Skin epidermis (tissue), 12 donors: ENCODE measurements around the gene GPANK1.
A peak's percentile ranks its signal among the peaks of the same experiment; 100 is the strongest.

Experiments
- H3K27ac ChIP-seq, 21 experiments: fragments of 200-600 bp; sonication (generic) in 11 of 21; one replicate each; pipeline ENCODE4 v1.5.0; 2020; ENCODE audit warnings: mild to moderate bottlenecking in 3 of 21, inconsistent platforms in 2 of 21, moderate library complexity in 2 of 21
- H3K4me3 ChIP-seq, 7 experiments: fragments of 200-600 bp; sonication (generic) in 2 of 7; one replicate each; pipeline ENCODE4 v1.5.0; 2020; ENCODE audit warnings: inconsistent platforms in 2 of 7, mild to moderate bottlenecking in 2 of 7, moderate library complexity in 1 of 7

Gene GPANK1

DNA sequence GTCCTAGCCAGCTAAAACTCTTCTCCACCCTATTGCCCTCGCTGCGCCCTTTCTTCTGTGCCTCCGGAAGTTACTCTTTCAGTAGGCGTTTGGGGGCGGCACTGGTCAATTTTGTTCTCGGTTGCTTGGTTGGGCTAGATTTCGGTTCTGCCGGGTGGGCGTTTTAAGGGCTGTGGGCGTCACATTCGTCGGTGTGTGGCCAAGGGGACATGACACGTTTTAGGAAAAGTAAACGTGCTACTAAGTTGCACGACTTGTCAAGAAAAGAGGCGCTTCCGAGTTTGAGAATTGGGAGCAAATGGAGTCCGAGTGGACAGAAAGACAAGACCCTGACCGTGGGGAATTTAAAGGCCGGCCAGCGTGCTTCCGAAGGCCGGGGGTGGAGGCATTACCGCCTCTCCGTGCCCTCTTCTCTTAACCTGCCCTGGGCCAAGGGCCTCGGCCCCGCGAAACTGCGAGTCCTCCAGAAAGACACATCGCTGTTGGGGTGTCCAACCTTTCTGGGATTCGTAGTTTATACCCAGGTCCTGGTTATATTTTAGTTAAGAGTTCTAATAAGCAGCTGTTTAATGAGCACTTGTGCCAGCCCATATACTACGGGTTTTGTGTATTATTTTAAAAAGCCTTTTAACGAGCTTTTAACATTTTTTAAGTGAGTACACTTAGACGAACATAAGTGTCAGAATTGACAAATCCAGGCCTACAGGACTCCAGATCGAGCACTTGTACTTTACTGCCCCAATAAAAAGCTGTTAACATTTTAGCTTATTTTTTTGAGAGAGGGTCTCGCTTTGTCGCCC, 11.7 kb downstream of the GPANK1 start:
- Histone ChIP-seq H3K27ac (peak overlapping the region; percentile 81 to 99 (median 96)), H3K4me3 (peak overlapping the region; percentile 37 to 78 (median 60))

DNA sequence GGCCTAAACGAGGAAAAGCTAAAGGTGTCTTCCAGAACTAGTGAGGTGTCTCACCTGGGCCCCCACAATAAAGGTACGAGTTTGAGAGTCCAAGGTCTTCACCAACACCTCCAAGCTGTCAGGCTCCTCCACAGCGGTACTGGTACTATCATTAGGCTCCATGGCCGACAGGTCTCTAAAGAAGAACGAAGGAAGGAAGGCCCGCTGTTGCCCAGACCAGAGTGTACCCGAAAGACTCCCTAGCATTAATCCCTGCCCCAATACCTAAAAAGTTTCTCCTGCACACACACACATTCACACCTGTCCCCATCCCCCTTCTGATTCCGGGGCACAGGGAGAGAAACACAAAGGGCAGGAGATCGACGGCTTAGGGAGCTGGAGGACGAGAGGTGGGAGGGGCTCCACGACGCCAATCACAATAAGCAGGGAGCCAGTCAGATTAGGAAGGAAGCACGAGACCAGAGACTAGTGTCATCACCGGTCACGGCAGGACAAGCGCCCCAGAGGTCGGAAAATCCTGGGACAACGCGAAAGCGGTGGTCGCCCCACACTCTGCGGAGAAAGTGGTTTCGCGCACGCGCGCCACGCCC, 13.1 kb downstream of the GPANK1 start:
- peak overlapping the region; percentile 37 to 78 (median 60) for H3K4me3 ChIP-seq
- H3K27ac ChIP-seq, result peak overlapping the region; percentile 81 to 99 (median 96)

DNA sequence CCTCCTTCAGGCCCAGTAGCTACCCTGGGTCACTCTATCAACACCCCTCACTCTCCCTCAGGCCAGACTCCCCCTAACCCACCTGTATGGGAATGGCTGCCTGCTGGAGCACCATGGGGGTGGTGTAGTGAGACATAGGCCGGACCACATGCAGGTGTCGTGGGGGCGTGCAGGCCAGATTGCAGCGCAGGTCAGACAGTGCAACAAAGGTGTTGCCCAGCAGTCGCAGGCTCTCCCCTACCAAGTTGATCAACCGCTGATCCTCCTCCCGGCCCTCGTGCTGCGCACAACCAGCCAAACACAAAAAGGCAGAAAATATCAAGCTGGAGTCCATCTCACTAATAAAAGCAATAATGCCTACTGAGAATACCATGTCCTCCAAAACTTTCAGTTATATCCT, 19.5 kb downstream of the GPANK1 start:
- H3K27ac ChIP-seq, result no peak overlapping the region

DNA sequence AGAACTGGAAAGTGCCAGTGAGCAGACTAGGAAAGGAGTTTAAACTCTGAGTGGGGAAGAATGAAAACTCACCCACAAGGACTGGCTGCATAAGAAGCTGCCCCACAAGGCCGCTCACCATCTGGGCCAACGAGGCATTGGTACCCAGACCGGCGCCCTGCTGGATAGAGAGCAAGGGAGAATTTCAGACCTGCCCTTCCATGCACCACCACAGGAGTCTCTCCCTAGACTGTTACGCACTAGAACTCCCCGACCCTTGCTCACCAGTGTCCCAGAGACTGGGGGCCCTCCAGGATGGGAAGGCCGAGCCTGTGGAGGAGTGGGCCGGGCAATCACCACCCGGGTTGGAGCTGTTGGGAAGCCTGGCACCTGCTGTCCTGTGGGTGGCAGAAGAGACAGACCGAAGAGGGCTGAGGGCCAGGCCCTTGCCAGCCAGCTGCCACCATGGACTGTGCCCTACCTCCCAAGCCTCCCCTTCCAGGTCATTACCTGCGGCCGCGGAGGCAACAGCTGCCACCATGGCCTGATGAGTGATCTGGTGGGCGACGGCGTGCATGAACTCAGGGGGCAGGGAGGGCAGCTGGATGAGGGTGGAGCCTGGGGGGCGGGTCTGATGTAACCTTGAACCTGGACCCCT, 20.9 kb downstream of the GPANK1 start:
- peak overlapping the region in 1 of 21 experiments; percentile 14 for H3K27ac ChIP-seq
- H3K4me3 ChIP-seq, result no peak overlapping the region

More for the DNA sequence above, 19.5 kb downstream of the GPANK1 start:
- no peak overlapping the region for H3K4me3 ChIP-seq

DNA sequence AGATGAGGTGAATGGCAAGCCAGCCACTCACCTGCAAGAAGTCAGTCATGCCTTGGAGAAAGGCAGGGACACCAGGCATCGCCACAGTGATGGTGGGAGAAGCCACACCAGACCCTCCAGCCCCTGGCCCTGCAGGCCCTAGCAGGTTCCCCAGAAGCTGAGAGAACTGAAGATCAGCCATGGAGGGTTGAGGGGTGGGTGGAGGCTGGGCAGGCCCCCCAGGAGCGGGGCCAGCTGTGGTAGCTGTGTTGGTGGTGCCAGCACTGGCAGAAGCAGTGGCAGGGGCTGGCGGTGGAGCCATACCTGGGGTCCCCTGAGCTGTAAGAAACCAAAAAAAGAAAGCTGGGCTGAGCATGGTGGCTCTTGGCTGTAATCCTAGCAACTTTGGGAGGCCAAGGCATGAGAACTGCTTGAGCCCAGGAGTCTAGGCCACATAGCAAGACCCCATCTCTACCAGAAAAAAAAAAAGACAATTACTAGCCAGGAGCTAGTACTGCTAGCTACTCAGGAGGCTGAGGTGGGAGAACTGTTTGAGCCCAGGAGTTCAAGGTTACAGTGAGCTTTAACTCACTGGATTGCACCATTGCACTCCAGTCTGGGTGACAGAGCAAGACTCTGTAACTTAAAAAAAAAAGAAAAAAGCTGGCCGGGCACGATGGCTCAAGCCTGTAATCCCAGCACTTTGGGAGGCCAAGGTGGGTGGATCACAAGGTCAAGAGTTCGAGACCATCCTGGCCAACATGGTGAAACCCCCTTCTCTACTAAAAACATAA, 21.8 kb downstream of the GPANK1 start:
- H3K4me3 ChIP-seq, result no peak overlapping the region
- H3K27ac ChIP-seq, result no peak overlapping the region

DNA sequence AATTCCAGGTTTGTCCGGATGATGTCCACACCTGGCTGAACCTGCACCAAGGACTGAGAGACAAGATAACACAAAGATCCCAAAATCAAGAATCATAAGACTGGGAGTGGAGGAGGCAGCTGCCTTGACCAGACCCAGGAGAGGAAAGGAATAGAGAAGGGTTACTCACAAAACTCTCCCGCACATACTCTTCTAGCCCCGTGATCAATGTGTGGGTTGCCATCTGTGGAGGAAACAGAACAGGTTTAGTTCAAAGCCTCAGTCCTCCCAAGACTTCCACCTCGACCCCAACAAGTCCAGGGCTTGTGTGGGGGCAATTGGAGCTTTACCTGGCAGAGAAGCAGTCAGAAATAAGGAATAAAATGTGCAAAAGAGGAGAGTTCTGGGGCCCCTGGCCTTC, 23.4 kb downstream of the GPANK1 start:
- Histone ChIP-seq H3K4me3 (no peak overlapping the region), H3K27ac (no peak overlapping the region)

DNA sequence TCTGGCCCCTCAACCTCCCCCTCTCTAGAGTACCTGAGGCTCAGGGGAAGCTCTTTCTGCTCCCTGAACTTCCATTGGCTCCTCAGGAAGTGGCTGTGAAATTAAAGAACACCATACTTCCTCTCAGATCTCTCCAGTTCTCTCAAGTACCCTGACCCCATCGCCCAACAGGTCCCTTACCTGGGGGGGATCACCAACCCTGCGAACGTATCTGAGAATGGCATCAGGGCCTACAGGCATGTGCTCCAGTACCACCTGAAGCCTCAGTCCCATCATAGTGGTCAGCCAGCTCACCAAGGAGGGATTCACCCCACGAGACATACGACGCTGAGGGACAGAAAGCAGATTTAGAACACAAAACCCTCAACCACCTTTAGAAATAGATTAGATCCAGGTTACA, 24.2 kb downstream of the GPANK1 start:
- peak overlapping the region in 1 of 21 experiments; percentile 5 for H3K27ac ChIP-seq
- H3K4me3 ChIP-seq, result no peak overlapping the region

DNA sequence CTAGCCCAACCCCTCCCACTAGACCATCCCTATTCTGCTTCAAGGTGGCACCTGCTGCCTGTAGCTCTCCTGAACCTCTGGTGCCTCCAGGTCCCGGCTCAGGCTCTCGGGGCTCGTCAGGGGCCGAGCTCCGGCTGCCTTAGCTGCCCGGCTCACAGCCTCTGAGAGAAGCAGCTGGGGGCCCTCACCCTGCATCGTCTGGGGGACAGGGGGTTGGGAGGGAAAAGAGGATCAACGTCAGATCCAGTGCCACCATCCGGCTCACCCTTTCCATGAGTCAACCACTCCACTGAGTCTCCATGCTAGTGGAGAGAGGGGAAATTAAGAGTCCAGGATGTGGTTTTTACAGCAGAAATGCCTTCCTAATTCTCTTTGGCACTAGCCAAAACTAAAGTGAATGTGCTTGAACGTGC, 25.3 kb downstream of the GPANK1 start:
- H3K4me3 ChIP-seq, result no peak overlapping the region
- peak overlapping the region in 2 of 21 experiments; percentile 5 to 30 for H3K27ac ChIP-seq

DNA sequence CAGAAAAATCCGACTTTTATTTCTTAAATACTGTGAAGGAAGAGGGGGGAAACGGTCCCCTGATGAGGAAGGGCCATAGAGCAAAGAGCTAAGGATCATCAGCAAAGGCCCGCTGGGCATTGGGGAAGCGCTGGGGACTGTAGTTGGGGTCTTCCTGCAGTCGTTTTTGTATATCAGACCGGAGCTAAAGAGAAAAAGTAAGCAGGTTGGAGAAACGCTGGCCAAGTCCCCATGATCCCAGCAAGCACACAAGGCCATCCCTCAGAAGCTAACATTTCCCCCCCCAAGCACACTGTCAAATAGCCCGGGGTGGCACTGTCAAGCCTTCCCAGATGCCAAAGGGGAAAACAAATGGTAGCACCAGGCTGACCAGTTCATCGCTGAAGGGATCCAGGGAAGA, 25.8 kb downstream of the GPANK1 start:
- no peak overlapping the region for H3K27ac ChIP-seq
- no peak overlapping the region for H3K4me3 ChIP-seq

DNA sequence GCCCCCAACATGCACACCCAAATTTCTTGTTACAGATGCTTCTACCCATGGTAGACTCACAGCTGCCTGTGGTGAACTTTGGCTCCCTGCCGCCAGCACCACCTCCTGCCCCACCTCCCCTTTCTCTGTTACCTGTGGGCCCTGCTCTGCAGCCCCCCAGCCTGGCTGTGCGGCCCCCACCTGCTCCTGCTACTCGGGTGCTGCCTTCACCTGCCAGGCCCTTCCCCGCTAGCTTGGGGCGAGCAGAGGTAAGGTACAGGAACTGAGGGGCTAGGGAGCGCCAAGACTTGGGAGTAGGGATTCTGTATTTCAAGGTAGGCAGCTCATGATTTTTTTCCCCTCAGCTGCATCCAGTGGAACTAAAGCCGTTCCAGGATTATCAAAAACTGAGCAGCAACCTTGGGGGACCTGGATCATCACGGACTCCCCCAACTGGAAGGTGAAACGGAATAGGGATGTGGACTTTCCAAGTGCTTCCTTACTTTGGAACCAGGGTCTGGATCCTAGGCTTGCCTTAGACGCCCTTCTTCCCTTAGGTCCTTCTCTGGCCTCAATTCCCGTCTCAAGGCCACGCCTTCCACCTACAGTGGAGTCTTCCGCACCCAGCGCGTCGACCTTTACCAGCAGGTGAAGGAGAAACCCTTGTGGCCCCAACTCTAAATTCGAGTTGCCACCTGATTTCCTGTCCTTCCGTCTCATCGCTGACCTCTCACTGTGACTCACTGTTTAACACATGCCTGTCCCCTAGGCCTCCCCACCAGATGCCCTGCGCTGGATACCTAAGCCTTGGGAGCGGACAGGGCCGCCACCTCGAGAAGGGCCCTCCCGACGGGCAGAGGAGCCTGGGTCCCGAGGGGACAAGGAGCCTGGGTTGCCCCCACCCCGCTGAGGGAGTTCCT, 27.9 kb downstream of the GPANK1 start:
- no peak overlapping the region for H3K4me3 ChIP-seq
- H3K27ac ChIP-seq, result no peak overlapping the region

DNA sequence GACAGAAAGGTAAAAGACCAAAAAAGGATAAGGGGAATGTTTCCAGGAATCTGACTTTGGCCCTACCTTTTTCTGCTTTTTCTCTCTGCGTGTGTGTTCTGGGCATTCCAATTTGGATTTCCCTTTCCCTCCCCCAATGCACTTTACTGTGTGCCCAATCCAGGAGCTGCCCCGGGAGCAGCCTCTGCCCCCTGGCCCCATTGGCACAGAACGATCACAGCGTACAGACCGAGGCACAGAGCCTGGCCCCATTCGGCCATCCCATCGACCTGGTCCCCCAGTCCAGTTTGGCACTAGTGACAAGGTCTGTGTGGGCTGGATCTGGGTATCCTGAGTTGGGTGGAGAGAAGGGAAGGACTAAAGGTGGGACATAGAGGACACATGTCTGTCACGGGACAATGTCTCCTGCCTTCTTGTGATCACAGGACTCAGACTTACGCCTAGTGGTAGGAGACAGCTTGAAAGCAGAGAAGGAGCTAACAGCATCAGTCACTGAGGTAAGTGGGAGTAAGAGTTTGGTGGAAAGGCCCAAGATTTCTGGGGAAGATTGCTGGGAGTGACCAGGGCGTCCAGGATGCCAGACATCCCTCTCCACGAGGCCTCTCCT, 29.7 kb downstream of the GPANK1 start:
- no peak overlapping the region for H3K27ac ChIP-seq
- H3K4me3 ChIP-seq, result no peak overlapping the region

DNA sequence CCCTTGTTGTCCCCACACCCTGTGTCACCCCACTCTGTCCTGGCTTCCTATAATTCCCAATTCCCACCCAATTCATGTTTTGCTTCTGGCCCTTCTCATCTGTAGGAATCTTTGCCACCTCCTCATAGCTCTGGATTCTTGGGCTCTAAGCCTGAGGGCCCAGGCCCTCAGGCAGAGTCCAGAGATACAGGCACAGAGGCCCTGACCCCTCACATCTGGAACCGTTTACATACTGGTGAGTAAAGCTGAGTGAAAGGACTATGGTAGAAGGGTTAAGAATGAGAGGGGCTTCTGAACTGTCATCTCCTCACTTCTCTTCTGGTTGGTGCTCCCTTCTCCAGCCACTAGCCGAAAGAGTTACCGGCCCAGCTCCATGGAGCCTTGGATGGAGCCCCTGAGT, 30.7 kb downstream of the GPANK1 start:
- H3K4me3 ChIP-seq, result no peak overlapping the region
- H3K27ac ChIP-seq, result no peak overlapping the region

DNA sequence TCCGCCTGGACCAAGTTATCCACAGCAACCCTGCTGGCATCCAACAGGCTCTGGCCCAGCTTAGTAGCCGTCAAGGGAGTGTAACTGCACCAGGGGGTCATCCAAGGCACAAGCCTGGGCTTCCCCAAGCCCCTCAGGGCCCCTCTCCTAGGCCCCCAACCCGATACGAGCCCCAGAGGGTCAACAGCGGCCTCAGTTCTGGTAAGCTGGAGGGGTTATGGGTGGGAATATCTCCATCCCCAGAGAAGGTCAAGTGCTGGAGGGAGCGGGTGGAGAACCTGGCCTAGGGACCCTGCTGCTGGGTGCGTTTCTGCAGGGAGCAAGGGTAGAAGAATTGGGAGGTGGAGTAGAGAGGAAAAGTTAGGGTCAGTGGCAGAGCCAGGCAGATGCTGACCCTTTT, 31.4 kb downstream of the GPANK1 start:
- H3K27ac ChIP-seq, result peak overlapping the region in 2 of 21 experiments; percentile 14 to 23

DNA sequence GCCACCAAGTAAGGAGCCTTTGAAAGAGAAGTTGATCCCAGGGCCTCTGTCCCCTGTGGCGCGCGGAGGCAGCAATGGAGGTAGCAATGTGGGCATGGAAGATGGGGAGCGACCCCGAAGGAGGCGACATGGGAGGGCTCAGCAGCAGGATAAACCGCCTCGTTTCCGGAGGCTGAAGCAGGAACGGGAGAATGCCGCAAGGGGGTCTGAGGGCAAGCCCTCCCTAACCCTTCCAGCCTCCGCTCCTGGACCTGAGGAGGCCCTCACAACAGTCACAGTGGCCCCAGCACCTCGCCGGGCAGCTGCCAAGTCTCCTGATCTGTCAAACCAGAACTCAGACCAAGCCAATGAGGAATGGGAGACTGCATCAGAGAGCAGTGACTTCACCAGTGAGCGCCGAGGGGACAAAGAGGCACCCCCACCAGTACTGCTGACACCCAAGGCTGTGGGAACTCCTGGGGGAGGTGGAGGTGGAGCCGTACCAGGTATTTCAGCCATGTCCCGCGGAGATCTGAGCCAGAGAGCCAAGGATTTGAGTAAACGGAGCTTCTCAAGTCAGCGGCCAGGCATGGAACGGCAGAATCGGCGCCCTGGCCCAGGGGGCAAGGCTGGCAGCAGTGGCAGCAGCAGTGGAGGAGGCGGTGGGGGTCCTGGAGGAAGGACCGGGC, 32.4 kb downstream of the GPANK1 start:
- H3K27ac ChIP-seq, result peak overlapping the region in 3 of 21 experiments; percentile 3 to 8 (median 8)

More for the DNA sequence above, 31.4 kb downstream of the GPANK1 start:
- no peak overlapping the region for H3K4me3 ChIP-seq

DNA sequence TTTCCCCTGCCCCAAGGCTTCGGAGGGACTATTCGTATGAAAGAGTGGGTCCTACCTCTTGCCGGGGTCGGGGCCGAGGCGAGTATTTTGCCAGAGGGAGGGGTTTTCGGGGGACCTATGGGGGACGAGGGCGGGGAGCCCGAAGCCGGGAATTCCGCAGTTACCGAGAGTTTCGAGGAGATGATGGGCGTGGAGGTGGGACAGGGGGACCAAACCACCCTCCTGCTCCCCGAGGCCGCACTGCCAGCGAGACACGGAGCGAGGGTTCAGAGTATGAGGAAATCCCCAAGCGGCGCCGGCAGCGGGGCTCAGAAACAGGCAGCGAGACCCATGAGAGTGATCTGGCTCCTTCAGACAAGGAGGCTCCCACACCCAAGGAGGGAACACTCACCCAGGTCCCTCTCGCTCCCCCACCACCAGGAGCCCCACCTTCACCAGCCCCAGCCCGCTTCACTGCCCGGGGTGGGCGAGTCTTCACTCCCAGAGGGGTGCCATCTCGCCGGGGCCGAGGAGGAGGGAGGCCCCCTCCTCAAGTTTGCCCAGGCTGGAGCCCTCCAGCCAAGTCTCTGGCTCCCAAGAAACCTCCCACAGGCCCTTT, 33.0 kb downstream of the GPANK1 start:
- H3K27ac ChIP-seq, result peak overlapping the region in 2 of 21 experiments; percentile 3
- H3K4me3 ChIP-seq, result no peak overlapping the region

More for the DNA sequence above, 32.4 kb downstream of the GPANK1 start:
- H3K4me3 ChIP-seq, result no peak overlapping the region

DNA sequence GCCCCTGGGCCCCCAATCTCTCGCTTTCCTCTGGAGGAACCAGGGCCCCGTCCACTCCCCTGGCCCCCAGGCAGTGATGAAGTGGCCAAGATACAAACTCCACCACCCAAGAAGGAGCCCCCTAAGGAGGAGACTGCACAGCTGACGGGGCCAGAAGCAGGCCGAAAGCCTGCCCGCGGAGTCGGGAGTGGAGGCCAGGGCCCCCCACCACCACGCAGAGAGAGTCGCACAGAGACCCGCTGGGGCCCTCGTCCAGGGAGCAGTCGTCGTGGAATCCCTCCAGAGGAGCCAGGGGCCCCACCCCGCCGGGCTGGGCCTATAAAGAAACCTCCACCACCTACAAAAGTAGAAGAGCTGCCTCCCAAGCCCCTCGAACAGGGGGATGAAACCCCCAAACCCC, 33.6 kb downstream of the GPANK1 start:
- H3K4me3 ChIP-seq, result no peak overlapping the region
- H3K27ac ChIP-seq, result no peak overlapping the region

DNA sequence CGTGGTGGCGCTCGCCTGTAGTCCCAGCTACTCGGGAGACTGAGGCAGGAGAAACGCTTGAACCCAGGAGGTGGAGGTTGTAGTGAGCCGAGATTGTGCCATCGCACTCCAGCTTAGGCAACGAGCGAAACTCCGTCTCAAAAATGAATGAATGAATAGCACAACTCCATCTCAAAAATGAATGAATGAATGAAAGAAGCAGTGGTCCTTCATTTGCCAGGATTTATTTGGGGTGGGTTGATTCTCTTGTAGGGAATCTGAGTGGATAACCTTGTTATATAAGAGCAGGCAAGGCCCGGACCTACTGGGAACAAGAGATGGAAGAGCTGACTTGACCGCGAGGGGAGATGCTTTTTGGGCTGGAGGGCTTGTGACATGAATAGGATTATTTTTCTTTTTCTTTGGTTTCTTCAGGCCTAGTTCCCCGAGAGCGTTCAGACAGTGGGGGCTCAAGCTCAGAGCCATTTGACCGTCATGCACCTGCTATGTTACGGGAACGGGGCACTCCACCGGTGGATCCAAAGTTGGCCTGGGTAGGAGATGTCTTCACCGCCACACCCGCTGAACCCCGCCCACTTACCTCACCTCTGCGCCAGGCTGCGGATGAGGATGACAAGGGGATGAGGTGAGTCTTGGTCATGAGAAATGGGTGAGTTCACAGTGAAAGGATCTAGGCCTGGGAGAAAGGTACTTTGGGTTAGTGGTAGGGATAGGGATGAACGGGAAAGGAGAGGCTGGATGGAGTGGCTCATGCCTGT, 34.4 kb downstream of the GPANK1 start:
- Histone ChIP-seq H3K4me3 (no peak overlapping the region), H3K27ac (no peak overlapping the region)
